HG03432 (cell line): ENCODE results near the gene BNC2.

Experiments used
- ATAC-seq: cut with Tn5 transposase; IDR thresholded peaks from one replicate; pipeline ENCODE4 v1.9.1; 2021; ENCODE audit warnings: mild to moderate bottlenecking, moderate library complexity; ENCODE audit not compliant: unreplicated experiment

Gene BNC2

GRCh38 chr9:16396389-16396788, 474.1 kb downstream of the BNC2 start:
- no peak for ATAC-seq

- no peak for ATAC-seq
Observed at GRCh38 chr9:16391369-16391768, 479.1 kb downstream of the BNC2 start.

GRCh38 chr9:16387382-16387781, 483.1 kb downstream of the BNC2 start:
- no peak for ATAC-seq

GRCh38 chr9:16386827-16387077, 483.7 kb downstream of the BNC2 start:
- no peak for ATAC-seq

- no peak for ATAC-seq
Observed at GRCh38 chr9:16386007-16386826, 484.3 kb downstream of the BNC2 start.

- ATAC-seq: no peak
Observed at GRCh38 chr9:16385590-16385989, 484.9 kb downstream of the BNC2 start.

GRCh38 chr9:16384993-16385392, 485.5 kb downstream of the BNC2 start:
- ATAC-seq: no peak

- ATAC-seq: no peak
Observed at GRCh38 chr9:16377311-16377710, 493.2 kb downstream of the BNC2 start.

GRCh38 chr9:16371306-16371705, 499.2 kb downstream of the BNC2 start:
- no peak for ATAC-seq

- no peak for ATAC-seq
Observed at GRCh38 chr9:16370647-16371046, 499.8 kb downstream of the BNC2 start.

- no peak for ATAC-seq
Observed at GRCh38 chr9:16369427-16369826, 501.0 kb downstream of the BNC2 start.

GRCh38 chr9:16368237-16369087, 502.0 kb downstream of the BNC2 start:
- ATAC-seq: no peak

GRCh38 chr9:16367605-16368231, 502.8 kb downstream of the BNC2 start:
- ATAC-seq: no peak

- ATAC-seq: no peak
Observed at GRCh38 chr9:16364347-16364746, 506.1 kb downstream of the BNC2 start.

GRCh38 chr9:16363916-16364315, 506.6 kb downstream of the BNC2 start:
- no peak for ATAC-seq

- no peak for ATAC-seq
Observed at GRCh38 chr9:16363073-16363781, 507.2 kb downstream of the BNC2 start.

GRCh38 chr9:16361939-16362338, 508.5 kb downstream of the BNC2 start:
- ATAC-seq: no peak

- no peak for ATAC-seq
Observed at GRCh38 chr9:16361118-16361517, 509.4 kb downstream of the BNC2 start.

GRCh38 chr9:16360247-16360646, 510.2 kb downstream of the BNC2 start:
- no peak for ATAC-seq
